GM18498 (cell line): ENCODE data around the gene PIRT.

Experiments used
- ATAC-seq: cut with Tn5 transposase; IDR thresholded peaks from one replicate; pipeline ENCODE4 v1.9.1; 2021; ENCODE audit warnings: mild to moderate bottlenecking, moderate library complexity; ENCODE audit not compliant: unreplicated experiment

Gene PIRT

DNA sequence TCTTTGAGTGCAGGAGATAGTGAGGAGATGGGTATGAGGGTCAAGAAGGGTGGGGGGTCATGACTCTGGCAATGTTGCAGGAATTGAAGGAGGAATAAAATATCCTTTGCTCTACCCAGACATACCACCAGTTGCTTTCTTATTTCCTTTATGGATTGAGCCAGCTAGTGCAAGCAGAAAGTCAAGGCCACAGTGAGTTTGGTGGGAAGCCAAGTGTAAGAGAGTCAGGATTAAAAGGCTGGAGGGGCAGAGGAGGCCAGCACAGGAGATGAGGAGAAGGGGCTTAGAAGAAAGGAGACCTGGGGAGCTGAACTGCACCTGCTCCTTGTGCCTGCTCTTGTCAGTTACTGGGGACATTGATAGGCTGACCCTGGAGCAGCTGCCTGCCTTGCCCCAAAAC is 16.1 kb downstream of the PIRT start:
- ATAC-seq = no peak

GRCh38 chr17:10821054-10821453 is 16.8 kb downstream of the PIRT start:
- no peak for ATAC-seq

DNA sequence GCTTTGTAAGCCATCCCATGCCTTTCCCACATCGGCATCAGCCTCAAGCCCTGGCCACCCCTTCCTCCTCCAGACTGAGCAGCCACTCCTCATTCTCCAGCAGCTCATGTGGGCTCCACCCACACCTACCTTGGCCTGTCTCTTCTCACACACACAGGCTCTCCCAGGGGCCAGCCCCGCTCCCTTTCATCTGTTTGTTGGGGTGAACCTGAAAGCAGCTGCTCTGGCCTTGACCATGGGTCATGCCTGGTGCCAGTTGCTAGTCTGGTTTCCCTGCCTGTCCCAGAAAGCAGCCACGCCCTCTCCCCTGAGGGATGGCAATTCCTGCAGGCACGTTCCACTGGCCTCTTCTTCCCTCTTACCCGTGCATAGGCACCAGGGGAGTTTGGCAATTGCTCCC is 22.6 kb downstream of the PIRT start:
- no peak for ATAC-seq

GRCh38 chr17:10814075-10814474 is 23.8 kb downstream of the PIRT start:
- no peak for ATAC-seq

DNA sequence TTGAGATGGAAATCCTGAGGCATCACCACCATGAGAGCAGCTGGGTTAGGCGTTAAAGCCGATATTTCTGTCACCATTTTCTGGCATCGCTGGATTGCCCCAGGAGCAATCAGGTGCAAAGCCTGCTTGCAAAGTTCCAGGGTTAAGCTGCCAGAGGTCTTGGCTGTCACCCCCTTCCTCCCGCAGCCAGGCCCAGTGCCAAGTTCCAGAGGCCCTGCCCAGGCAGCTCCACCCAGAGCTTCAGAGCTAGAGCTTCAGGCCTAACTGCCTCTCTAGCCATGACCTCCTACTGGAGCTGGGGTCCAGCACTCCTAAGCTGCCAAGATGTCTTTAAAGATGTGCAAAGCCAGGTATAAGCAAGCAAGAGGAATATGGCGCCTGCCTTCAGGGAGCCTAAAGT is 25.2 kb downstream of the PIRT start:
- no peak for ATAC-seq

DNA sequence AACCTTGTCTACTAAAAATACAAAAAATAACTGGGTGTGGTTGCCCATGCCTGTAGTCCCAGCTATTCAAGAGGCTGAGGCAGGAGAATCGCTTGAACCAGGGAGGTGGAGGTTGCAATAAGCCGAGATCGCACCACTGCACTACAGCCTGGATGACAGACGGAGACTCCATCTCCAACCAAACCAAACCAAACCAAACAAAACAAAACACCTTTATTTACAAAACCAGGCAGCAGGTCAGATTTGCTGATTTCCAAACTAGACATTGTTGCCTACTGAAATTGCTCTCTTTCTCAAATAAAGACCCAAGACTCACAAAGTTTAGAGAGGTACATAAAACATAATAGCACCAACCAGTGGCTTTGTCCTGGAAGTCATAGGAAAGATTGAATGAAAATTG is 28.3 kb downstream of the PIRT start:
- no peak for ATAC-seq

DNA sequence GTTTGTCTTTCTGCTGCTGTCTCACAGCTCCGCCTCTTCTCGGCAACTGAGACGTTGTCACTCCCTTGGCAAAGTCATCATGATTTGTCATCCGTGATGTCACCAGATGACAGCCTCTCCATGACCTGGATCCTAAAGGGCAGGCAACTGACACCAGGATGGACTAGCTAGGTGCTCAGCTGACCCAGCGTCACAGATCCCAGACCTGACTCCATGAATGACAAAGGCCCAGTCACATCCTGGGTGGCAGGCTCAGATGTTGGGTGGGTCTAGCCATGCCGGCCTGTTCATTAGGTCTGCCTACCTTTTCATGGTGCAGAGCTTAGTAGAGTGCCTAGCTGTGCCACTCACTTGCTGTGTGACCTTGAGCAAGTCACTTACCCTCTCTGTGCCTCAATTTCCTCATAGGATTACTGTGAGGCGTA is 30.2 kb downstream of the PIRT start:
- ATAC-seq = no peak

DNA sequence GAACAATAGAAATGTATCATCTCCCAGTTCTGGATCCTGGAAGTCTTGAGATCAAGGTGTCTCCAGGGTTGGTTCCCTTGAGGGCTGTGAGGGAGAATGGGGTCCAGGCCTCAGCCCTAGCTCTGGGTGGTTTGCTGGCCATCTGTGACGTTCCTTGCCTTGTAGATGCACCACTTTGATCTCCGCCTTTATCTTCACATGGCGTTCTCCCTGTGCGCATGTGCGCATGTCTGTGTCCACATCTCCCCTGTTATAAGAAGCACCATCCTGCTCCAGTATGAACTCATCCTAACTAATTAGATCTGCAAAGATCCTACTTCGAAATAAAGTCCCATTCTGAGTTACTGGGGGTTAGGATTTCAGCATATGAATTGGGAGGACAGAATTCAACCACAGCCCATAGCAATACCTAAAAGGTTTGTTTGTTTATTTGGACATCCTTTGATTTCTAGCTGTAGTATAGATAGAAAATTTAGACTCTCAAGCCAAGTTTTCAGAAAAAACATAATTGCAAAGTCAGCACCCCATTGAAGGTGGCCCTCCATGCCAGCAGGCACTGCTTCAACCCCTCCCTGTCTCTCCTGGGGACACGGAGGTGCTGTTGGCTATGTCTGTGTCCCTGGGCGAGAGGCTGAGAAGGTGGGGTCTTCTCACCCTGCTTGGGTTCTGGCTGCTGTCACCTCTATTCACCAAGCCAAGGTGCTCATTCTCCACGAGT is 31.2 kb downstream of the PIRT start:
- no peak for ATAC-seq

DNA sequence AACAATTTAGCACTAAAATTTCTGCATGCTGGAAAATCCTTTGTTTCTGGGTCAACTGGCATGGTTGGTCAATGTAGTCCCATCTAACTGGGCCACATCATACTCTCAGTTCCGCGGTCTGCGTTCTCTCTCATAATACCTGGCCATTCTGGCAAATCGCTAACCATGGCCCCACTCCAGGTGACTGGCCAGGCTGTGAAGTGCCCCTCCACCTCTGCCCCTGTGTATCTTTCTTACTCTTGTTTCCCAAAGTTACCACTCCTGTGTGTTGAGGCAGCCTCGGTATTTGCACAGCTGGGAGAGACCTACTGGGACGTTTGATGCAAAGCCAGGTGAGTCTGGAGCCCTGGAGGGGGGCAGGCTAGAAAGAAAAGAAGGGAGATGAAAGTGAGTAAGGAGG is 32.0 kb downstream of the PIRT start:
- ATAC-seq = no peak

DNA sequence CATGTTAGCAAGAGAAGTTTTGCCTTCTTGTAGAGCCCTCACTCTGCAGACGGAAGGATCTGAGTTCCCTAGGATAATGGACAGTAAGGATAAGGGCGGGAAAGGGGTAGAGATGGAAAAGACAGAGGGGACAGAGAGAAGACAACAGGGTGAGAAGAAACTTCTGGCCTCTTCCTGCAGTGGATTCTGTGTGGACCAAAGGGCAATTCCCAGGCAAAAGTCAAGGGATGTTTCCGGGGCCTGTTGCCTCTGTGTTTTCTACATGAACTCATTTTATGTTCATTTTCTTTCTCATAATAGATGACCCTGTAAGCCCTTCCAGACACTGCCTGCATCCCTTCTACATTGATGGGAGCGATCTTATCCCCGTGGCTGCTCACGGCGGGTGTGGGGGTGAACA is 33.3 kb downstream of the PIRT start:
- no peak for ATAC-seq

GRCh38 chr17:10803830-10804475 is 33.9 kb downstream of the PIRT start, which contains the start of gene TMEM238L:
Gene TMEM238L, minus strand, starts transcription at chr17:10804099. Its CDS starts 136 bp downstream, at chr17:10803963.
- no peak for ATAC-seq

DNA sequence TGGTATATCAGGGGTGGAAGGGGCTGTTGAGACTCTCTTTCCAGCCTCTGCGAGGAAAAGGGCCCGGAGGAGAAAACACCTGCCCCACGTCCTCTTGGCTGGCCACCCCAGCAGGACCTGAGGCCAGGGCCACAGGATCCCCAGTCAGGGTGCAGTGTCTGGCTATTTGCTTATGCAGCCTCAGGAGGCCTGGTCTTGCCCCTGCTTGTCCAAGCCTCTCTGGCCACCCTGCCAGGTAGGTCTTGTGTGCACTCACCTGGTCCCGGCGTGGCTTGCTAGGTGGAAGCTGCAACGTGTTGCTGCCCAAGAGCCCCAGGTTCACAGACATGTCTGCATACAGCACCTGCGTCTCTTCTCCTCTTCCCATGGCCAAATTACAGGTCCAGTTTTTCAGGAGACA is 34.5 kb downstream of the PIRT start:
- no peak for ATAC-seq

DNA sequence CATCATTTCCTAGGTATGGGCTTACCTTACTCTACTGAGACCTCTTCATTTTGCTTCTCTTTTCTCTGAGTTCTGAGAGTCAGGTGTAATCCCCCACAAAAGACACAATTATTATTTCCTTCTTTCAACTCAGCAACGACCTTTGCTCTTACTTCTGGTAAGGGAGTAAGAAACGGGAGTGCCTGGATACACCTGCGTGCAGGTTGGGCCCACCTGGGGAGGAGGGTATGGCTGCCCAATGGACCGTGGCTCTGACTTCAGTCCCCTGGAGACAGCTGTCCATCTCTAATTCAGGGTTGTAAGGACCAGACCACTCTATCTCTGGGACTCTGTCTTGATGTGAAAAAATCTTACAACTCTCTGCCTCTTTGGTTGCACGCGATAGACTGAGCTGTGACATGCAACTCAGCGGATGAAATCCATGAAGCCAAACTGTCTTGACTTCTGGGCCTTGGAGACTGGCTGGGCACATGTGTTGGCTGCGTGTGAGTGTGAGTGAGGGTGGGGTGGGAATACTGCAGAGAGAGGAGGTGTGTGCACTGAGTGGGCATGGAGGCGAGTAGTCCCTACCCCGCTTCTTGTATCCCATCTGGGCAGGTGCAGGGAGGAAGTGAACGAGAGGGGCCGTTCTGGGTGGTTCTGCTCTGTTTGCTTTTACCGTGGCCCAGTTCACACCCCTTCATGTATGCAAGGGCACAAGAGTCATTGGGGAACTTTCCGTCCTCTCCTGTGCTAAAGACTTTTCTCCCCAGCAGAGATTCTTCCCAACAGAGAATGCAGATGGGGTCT is 35.2 kb downstream of the PIRT start:
- no peak for ATAC-seq

DNA sequence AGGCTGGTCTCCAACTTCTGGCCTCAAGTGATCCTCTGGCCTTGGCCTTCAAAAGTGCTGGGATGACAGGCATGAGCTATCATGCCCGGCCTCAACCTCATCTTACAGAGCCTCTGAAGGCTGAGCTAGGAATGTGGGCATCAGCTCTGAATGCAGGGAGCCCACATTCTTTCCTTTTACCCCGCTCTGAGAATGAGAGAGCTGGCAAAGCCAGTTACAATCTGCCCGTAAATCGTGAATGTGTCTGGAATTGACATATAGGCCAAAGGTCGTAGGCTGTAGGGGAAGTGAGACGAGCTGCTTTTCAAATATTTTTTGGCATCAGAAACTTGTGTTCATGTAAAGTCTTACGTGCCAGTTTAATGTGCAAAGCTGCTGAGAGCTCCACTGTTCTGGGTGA is 38.5 kb downstream of the PIRT start:
- ATAC-seq = no peak

GRCh38 chr17:10798910-10799309 is 39.0 kb downstream of the PIRT start:
- no peak for ATAC-seq

DNA sequence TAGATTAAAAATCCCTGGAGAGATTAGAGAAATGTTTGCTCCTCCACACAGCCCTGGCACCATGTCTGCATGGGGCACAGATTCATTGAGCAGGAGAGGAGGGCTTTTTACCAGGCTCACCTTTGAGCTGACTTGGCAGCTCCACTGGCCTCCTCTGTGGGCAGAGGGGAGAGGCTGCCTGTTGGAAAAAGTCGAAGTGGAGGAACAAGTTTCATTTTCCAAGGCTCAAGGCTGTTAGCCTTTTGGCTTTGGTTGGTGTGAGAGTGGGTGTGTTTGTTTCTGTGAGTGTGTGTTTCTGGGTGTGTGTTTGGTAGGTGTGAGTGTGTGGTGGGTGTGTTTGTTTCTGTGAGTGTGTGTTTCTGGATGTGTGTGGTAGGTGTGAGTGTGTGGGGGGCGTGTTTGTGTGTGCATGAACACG is 39.5 kb downstream of the PIRT start:
- no peak for ATAC-seq

DNA sequence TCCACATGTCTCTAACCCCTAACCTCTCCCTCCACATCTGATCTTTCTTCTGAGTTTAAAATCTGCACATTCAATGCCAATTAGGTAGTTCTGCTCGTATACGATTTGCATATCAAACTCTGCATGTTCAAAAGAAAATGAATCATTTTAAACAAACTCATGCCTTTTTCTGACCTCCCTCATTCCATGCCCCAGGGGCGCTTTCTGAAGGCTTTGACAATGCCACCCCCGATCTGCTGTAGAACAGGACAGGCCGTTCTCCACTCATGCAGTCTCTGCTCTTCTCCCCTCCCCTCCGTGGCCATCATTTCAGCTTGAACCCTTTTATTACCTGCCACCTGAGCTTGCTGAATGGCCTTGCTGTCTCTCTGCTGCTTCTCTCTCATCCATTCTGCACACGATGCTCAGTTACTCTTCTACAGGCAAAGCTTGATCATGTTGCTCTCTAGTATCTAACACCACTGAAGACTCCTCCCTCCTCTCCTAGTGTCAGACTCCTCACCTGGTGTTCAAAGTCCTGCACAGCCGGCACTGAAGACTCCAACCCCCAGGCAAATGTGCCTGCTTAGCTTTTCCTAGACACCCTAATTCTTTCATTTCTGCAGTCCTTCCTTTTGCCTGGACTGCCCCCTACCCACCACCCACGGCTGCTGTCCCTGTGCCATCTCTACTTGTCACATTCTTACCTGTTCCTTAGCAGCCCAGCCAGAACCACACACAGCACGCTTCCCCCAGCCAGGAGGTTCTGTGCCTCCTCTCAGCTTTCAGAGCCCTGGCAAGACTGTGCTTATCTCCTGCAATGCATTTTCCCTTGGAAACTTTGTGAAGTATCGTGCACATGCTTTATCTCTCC is 40.2 kb downstream of the PIRT start:
- ATAC-seq = no peak

GRCh38 chr17:10793816-10794215 is 44.1 kb downstream of the PIRT start:
- no peak for ATAC-seq

DNA sequence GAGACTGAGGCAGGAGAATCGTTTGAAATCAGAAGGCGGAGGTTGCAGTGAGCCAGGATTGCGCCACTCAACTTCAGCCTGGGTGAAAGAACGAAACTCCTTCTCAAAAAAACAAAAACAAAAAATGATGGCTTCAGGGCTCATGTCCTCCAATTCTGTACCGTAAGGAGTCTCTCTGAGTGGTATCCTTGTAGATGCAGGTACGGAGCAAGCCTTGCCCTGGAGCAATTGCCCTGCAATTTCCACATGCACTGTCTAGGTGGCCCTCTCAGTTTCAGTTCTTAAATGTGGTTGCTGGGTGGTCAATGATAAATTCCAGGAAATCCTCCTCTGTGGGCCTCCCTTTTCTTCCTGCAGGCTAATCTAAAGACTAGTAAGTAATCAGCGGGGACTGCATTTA is 44.6 kb downstream of the PIRT start:
- no peak for ATAC-seq

DNA sequence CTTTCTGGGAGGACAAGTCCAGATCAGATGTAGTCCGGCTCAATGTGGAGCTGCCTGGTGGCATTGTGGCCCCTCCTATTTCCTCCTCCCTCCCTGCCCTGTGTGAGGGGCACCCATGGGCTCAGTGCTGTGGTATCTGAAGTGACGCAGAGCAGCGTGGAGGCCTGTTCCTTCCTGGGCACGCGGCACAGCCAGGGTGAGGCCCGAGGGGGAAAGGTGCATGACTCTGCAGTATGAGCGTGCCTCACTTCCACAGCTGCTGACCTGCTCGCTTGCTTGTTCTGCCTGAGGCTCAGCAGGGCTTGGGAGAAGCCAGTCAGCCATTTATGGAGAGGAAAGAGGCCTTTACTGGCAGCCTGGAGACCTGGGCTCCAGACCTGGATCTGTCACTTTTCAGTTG is 45.7 kb downstream of the PIRT start:
- no peak for ATAC-seq
